ENCODE data around the gene GLI3.

GRCh38 chr7:42180806-42181205 is 56.2 kb downstream of the GLI3 start:
- TF ChIP-seq TCF12 (IDR thresholded peaks at IDR 0.05; ENCODE audit: low read depth, low read length) (no peak), EZH2 (IDR thresholded peaks at IDR 0.05; ENCODE audit: low read depth, low read length, severe bottlenecking) (no peak), USF2 (IDR thresholded peaks at IDR 0.05; ENCODE audit: low read length) (no peak), ZNF274 (IDR thresholded peaks at IDR 0.05; ENCODE audit: borderline replicate concordance, extremely low read depth, low read length) (no peak), POLR2A (IDR thresholded peaks at IDR 0.05; ENCODE audit: control extremely low read depth in 1 of 2, low read depth in 2 of 2, low read length in 2 of 2) (no peak), CBX8 (IDR thresholded peaks at IDR 0.05; ENCODE audit: borderline replicate concordance, low read depth, low read length) (no peak), MAX (IDR thresholded peaks at IDR 0.05) (no peak), CTCF (IDR thresholded peaks at IDR 0.05; ENCODE audit: control extremely low read depth in 1 of 3, insufficient read depth in 1 of 3, low read depth in 1 of 3, low read length in 3 of 3) (no peak), EP300 (IDR thresholded peaks at IDR 0.05; ENCODE audit: borderline replicate concordance in 1 of 2, low read depth in 2 of 2, low read length in 2 of 2) (no peak), POLR2AphosphoS5 (IDR thresholded peaks at IDR 0.05; ENCODE audit: low read depth, low read length) (no peak), RXRA (IDR thresholded peaks at IDR 0.05; ENCODE audit: insufficient read depth, low read depth, low read length) (no peak), JUND (IDR thresholded peaks at IDR 0.05; ENCODE audit: low read length) (no peak), RAD21 (IDR thresholded peaks at IDR 0.05 in 1 of 2, conservative IDR thresholded peaks at IDR 0.05 in 1 of 2; ENCODE audit: low read depth in 2 of 2, low read length in 2 of 2) (no peak)
